Fibroblast of lung (primary cell): ENCODE measurements around the gene NOVA1. TPM values are rescaled to one million over a fixed set of nuclear protein-coding genes. Genes with fewer than 3 reads are reported as not detected.

Source experiments
- DNase-seq, 2 donors: peaks; one replicate each; pipeline versions ENCODE4 v3.0.0 to v3.0.0-alpha.2; 2010; ENCODE audit warnings: low read depth in 2 of 2
- H2AFZ ChIP-seq: 2 replicates; pipeline ENCODE4 v1.5.1; 2012; ENCODE audit warnings: low read length, control low read depth, inconsistent platforms
- H3K27ac ChIP-seq: 2 replicates; pipeline ENCODE4 v1.5.1; 2011; ENCODE audit warnings: low read length, control low read depth; ENCODE audit not compliant: insufficient read depth
- H3K27me3 ChIP-seq: 2 replicates; pipeline ENCODE4 v1.5.1; 2011; ENCODE audit warnings: mild to moderate bottlenecking, low read length; ENCODE audit not compliant: control insufficient read depth, insufficient read depth
- H3K36me3 ChIP-seq: 2 replicates; pipeline ENCODE4 v1.5.1; 2011; ENCODE audit warnings: low read length; ENCODE audit not compliant: control insufficient read depth, insufficient read depth
- H3K4me1 ChIP-seq: 2 replicates; pipeline ENCODE4 v1.5.1; 2011; ENCODE audit warnings: low read length; ENCODE audit not compliant: control insufficient read depth, insufficient read depth; ENCODE audit errors: extremely low read depth
- H3K4me2 ChIP-seq: 2 replicates; pipeline ENCODE4 v1.5.1; 2011; ENCODE audit warnings: low read length, control low read depth; ENCODE audit not compliant: insufficient read depth; ENCODE audit errors: extremely low read depth
- H3K4me3 ChIP-seq, 4 experiments: fragments of 200-600 bp in 1 of 4; sonication (generic) in 1 of 4; replicated peaks in 1 of 4; 2 replicates each; pipeline ENCODE4 v1.5.1; 2011 to 2016; ENCODE audit warnings: low read length in 4 of 4, low read depth in 3 of 4, mild to moderate bottlenecking in 3 of 4, control low read depth in 2 of 4, inconsistent platforms in 1 of 4, mixed read lengths in 1 of 4; ENCODE audit not compliant: insufficient read depth in 1 of 4; ENCODE audit errors: control extremely low read depth in 1 of 4
- H3K79me2 ChIP-seq: 2 replicates; pipeline ENCODE4 v1.5.1; 2012; ENCODE audit warnings: mild to moderate bottlenecking, low read length, inconsistent platforms; ENCODE audit not compliant: control insufficient read depth, insufficient read depth
- H3K9ac ChIP-seq: 2 replicates; pipeline ENCODE4 v1.5.1; 2011; ENCODE audit warnings: mild to moderate bottlenecking, low read length, control low read depth; ENCODE audit not compliant: insufficient read depth
- H3K9me3 ChIP-seq: 2 replicates; pipeline ENCODE4 v1.5.1; 2012; ENCODE audit warnings: low read depth, low read length; ENCODE audit not compliant: control insufficient read depth, insufficient read depth
- H4K20me1 ChIP-seq: 2 replicates; pipeline ENCODE4 v1.5.1; 2011; ENCODE audit warnings: low read length; ENCODE audit not compliant: control insufficient read depth, insufficient read depth; ENCODE audit errors: extremely low read depth
- EZH2 ChIP-seq: IDR thresholded peaks from 2 replicates; pipeline ENCODE4 v1.5.1; 2012; ENCODE audit warnings: low read length, control low read depth, mild to moderate bottlenecking; ENCODE audit errors: missing control alignments
- polyA plus RNA-seq, 2 donors: library from polyadenylated mRNA; depleted of rRNA in 1 of 2; stranded (reverse) in 1 of 2; unstranded in 1 of 2; fragments of >200 nt; gene quantifications; 2 replicates each; pipeline ENCODE4 v1.2.1, GENCODE V29; 2011 to 2012; ENCODE audit warnings: missing spikeins in 1 of 2
- total RNA-seq: library from RNA; depleted of rRNA; stranded (reverse); fragments of >200 nt; gene quantifications from 2 replicates; pipeline ENCODE4 v1.2.1, GENCODE V29; 2014
- TF ChIP-seq, protein P1 (sequence below), 2 donors: IDR thresholded peaks in 1 of 2; conservative IDR thresholded peaks in 1 of 2; 1 replicate in 1 of 2; 2 replicates in 1 of 2; pipeline ENCODE4 v1.5.1; 2011 to 2012; ENCODE audit warnings: low read length in 2 of 2, control low read depth in 1 of 2, inconsistent platforms in 1 of 2, low read depth in 1 of 2, mild to moderate bottlenecking in 1 of 2

Gene NOVA1
- total and polyA plus RNA-seq, 2 donors (not counting 1 experiment from before 2014, with no cell fraction given): 2.2 to 5.1 TPM

DNA sequence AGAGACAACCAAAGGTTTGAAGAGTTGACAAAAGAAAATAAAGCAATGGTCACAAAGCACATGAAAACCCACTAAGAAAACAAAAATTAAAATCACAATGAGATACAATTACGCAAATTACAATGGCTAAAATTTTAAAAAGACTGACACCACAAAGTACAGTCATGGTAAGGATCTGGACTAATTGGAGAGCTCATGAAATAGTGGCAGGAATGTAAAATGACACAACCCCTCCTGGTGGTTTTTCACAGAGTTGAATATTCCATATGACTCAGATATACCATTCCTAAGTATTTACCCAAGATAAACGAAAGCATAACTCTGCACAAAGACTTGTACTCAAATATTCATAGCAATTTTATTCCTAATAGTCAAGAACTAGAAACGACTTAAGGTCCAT is 65.9 kb downstream of the NOVA1 start:
- peak; percentile 82 to 86 for DNase-seq
- H3K79me2 ChIP-seq: no peaks in the 10 kb centered on the region
- no peak overlapping the region for H3K4me3 ChIP-seq
- H3K9me3 ChIP-seq: no peaks in the 10 kb centered on the region
- no peaks in the 10 kb centered on the region for H3K27me3 ChIP-seq
- H4K20me1 ChIP-seq: no peaks in the 10 kb centered on the region
- TF ChIP-seq EZH2: no peak
- TF ChIP-seq, protein P1, sequence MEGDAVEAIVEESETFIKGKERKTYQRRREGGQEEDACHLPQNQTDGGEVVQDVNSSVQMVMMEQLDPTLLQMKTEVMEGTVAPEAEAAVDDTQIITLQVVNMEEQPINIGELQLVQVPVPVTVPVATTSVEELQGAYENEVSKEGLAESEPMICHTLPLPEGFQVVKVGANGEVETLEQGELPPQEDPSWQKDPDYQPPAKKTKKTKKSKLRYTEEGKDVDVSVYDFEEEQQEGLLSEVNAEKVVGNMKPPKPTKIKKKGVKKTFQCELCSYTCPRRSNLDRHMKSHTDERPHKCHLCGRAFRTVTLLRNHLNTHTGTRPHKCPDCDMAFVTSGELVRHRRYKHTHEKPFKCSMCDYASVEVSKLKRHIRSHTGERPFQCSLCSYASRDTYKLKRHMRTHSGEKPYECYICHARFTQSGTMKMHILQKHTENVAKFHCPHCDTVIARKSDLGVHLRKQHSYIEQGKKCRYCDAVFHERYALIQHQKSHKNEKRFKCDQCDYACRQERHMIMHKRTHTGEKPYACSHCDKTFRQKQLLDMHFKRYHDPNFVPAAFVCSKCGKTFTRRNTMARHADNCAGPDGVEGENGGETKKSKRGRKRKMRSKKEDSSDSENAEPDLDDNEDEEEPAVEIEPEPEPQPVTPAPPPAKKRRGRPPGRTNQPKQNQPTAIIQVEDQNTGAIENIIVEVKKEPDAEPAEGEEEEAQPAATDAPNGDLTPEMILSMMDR (conservative IDR thresholded peaks at IDR 0.05 in 1 of 2, IDR thresholded peaks at IDR 0.05 in 1 of 2; ENCODE audit: low read depth in 1 of 2, low read length in 2 of 2): peak; percentile 21 to 58
- no peaks in the 10 kb centered on the region for H3K4me1 ChIP-seq
- H3K9ac ChIP-seq: no peak overlapping the region
- H3K36me3 ChIP-seq: no peaks in the 10 kb centered on the region
- no peak overlapping the region for H3K4me2 ChIP-seq
- no peak overlapping the region for H2AFZ ChIP-seq
- H3K27ac ChIP-seq: no peak overlapping the region

DNA sequence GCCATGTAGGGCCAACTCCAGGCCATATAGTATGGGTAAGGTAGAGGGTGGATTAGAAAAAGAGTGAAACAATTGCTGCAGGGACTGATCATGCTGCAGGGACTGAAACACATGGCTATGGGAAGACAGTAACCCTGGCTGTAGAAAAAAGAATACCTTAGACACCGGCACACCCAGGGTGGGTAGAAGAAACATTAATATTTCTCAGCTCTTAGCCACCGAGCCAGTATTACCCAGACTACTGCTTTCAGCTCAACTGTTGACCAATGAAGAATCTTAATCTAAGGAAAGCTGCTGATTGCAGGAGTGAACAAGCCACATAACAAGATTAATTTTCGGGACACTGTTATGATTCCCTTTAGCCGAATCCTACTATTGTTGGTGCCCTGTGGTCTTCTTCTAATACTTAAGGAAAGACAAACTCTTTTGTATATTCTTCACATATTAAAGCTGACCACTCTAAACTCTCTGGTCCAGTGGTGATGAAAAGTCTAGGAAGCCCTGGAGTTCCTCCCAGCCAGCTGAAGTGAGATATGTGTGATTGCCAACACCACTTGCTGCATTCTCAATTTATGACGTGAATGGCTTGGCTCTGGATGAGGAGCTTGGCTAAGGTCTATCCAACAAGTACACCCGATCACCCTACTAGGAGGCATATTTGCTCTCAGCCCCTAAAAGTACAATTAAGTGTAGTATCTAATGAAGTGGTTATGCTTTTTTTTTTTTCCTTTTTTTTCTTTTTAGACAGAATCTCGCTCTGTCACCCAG is 69.2 kb downstream of the NOVA1 start:
- no peaks in the 10 kb centered on the region for H3K79me2 ChIP-seq
- no peaks in the 10 kb centered on the region for H3K36me3 ChIP-seq
- H3K4me2 ChIP-seq: no peak overlapping the region
- H3K27me3 ChIP-seq: no peaks in the 10 kb centered on the region
- H3K4me1 ChIP-seq: no peaks in the 10 kb centered on the region
- H4K20me1 ChIP-seq: no peaks in the 10 kb centered on the region
- H3K9me3 ChIP-seq: no peaks in the 10 kb centered on the region
- H3K4me3 ChIP-seq: no peak overlapping the region
- no peak overlapping the region for H3K9ac ChIP-seq
- TF ChIP-seq EZH2: no peak
- TF ChIP-seq, protein P1 (conservative IDR thresholded peaks at IDR 0.05 in 1 of 2, IDR thresholded peaks at IDR 0.05 in 1 of 2; ENCODE audit: low read depth in 1 of 2, low read length in 2 of 2): no peak
- no peak overlapping the region for H3K27ac ChIP-seq
- DNase-seq: peak; percentile 61 to 71
- no peak overlapping the region for H2AFZ ChIP-seq

DNA sequence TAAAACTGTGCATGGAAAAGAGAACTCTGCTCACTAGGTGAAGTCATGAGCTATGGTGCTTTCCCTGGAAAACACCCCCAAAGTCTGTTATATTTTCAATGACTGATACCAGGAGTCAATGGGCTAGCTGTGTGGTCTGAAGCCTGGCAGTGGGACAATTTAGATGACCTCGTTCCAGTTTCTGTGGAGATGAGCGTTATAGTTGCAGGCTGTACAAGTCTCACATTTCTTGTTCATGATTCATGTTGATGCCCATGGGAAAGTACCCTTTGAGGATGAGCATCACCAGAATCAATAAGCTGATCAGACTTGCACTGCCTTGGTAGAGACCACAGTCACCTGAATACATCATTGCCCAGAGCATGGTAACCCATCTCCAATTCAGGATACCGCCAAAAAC is 70.7 kb downstream of the NOVA1 start:
- Histone ChIP-seq H3K27ac (no peak overlapping the region), H3K4me2 (no peak overlapping the region), H3K9me3 (no peaks in the 10 kb centered on the region), H3K4me1 (no peaks in the 10 kb centered on the region), H3K9ac (no peak overlapping the region), H3K36me3 (no peaks in the 10 kb centered on the region), H3K27me3 (no peaks in the 10 kb centered on the region), H3K79me2 (no peaks in the 10 kb centered on the region), H3K4me3 (no peak overlapping the region), H2AFZ (no peak overlapping the region), H4K20me1 (no peaks in the 10 kb centered on the region)
- TF ChIP-seq EZH2: no peak
- TF ChIP-seq, protein P1 (conservative IDR thresholded peaks at IDR 0.05 in 1 of 2, IDR thresholded peaks at IDR 0.05 in 1 of 2; ENCODE audit: low read depth in 1 of 2, low read length in 2 of 2): no peak
- DNase-seq: peak in 1 of 2 donors; percentile 25
